Adrenal gland (tissue), 12 donors: Measurements from ENCODE around the gene CCDC187. TPM values are rescaled to one million over a fixed set of nuclear protein-coding genes. Genes with fewer than 3 reads are reported as not detected.

Experiments
- DNase-seq, 7 donors: peaks; one replicate each; pipeline ENCODE4 v3.0.0-alpha.2; 2019 to 2020
- H3K27ac ChIP-seq, 5 donors: fragments of 200-600 bp; sonication (generic) in 4 of 5; 1 replicate in 3 of 5; 2 replicates in 2 of 5; pipeline versions ENCODE4 v1.5.1 to v1.8.0; 2016 to 2020; ENCODE audit warnings: mild to moderate bottlenecking in 1 of 5
- H3K27me3 ChIP-seq: fragments of 200-600 bp; 2 replicates; pipeline ENCODE4 v1.8.0; 2021
- H3K36me3 ChIP-seq, 2 donors: fragments of 200-600 bp; replicated peaks in 1 of 2; 1 replicate in 1 of 2; 2 replicates in 1 of 2; pipeline versions ENCODE4 v1.5.1 to v1.8.0; 2018 to 2022
- H3K4me1 ChIP-seq, 2 donors: fragments of 200-600 bp; replicated peaks in 1 of 2; 1 replicate in 1 of 2; 2 replicates in 1 of 2; pipeline versions ENCODE4 v1.5.1 to v1.8.0; 2018 to 2021
- H3K4me3 ChIP-seq, 4 donors: fragments of 200-600 bp; sonication (generic) in 3 of 4; one replicate each; pipeline ENCODE4 v1.5.1; 2016 to 2018
- H3K9me3 ChIP-seq, 3 donors: fragments of 200-600 bp; sonication (generic) in 1 of 3; replicated peaks in 1 of 3; 1 replicate in 2 of 3; 2 replicates in 1 of 3; pipeline versions ENCODE4 v1.5.1 to v1.8.0; 2016 to 2021
- POLR2A ChIP-seq, 2 donors: fragments of 450-650 bp; IDR thresholded peaks; one replicate each; pipeline ENCODE4 v1.6.1; 2017; ENCODE audit warnings: antibody characterized with exemption in 2 of 2, mild to moderate bottlenecking in 2 of 2, moderate library complexity in 1 of 2
- WGBS, 4 donors: extraction: QIAGEN DNeasy Blood & Tissue Kit in 2 of 4; methylation state at CpG; one replicate each; pipeline versions ENCODE4 v1.1.5 to v1.1.7; 2013 to 2017; 5-methylcytosine and 5-hydroxymethylcytosine counted together
- intact Hi-C, 2 donors: fragments of 100-400 bp; cut with DNase I; formaldehyde crosslinking; loops; one replicate each; pipeline versions ENCODE4 v1.14.1 to v1.15.0; 2022 to 2023
- polyA plus RNA-seq, 3 donors: library from polyadenylated mRNA; stranded (reverse); fragments of 200-250 nt in 2 of 3; fragments of 350-450 nt in 1 of 3; fragmentation: Illumina TruSeq in 1 of 3; extraction: RNeasy Lipid Tissue Mini Kit (QIAGEN cat#74804) in 1 of 3; gene quantifications; one replicate each; pipeline ENCODE4 v1.2.3, GENCODE V29; 2013 to 2014
- total RNA-seq, 9 donors: library from RNA; depleted of rRNA in 4 of 9; stranded (reverse); fragments of >200 nt in 4 of 9; fragments of 120-200 nt in 1 of 9; fragmentation: NEBNext Ultra II Directional in 1 of 9; extraction: Animal tissue kit (Norgen Biotek cat#: 25700) in 1 of 9; gene quantifications; one replicate each; pipeline versions ENCODE4 v1.1.0 to v1.2.4, GENCODE V29; 2013 to 2023
- TF ChIP-seq, protein P1 (sequence below), 6 experiments: fragments of 450-650 bp in 4 of 6; fragments of 200-600 bp in 2 of 6; sonication (generic) in 1 of 6; IDR thresholded peaks; 1 replicate in 5 of 6; 2 replicates in 1 of 6; pipeline versions ENCODE4 v1.5.1 to v1.8.0; 2016 to 2021; ENCODE audit warnings: antibody characterized with exemption in 6 of 6, mild to moderate bottlenecking in 2 of 6, moderate library complexity in 1 of 6
- donor health status: healthy with polysubstance abuse.
- donor health status: Bipolar disorder and iron deficiency.
- donor health status: DM: yes; HTN: yes; CAD: no.
- donor health status: DM: no; HTN: no; CAD: no.
- donor health status: DM: no; HTN: no; CAD: no.
- donor health status: DM: yes; HTN: yes; CAD: no.

Gene CCDC187
- total and polyA plus RNA-seq, 12 donors: under 0.01 to 0.44 (median 0.08) TPM; not detected in 1

DNA sequence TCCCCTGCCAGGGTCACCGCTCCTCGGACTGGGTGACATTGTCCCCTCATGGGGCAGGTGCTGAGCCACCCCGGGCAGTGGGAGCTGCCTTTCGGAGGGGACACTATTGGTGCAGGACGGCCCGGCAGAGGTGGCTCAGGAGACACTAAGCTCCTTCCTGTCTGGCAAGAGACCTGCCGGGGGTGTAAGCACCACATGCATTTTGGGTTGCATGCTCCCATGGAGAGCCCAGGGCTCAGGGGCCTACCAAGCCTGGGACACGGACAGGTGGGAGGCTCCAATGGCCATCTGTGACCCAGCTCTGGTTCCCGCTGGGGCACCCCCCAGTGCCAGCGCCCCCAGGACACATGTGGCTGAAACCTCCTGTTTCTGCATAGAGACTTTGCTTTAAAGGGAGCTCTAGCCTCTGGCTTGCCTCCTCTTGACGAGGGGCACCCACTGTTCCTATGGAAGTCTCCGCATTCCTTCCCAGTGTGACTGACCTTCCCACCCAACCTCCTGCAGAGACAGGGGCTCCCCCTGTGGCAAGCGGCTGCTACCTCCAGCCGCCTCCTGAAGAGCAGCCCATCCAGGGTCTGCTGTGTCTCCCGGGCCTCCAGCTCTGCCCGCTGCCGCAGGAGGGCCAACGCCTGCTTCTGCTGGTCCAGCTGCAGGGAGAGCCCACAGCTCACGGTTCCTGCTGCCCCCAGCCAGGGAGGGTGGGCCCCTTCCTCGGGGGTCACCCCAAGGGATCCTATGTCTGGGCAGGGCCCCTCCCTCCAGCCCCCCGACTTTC, 28.1 kb downstream of the CCDC187 start:
- Histone ChIP-seq H3K36me3 (no peaks in the 10 kb centered on the region), H3K27me3 (peaks cover 11% of the 10 kb centered on the region), H3K4me3 (no peak overlapping the region), H3K9me3 (no peaks in the 10 kb centered on the region), H3K4me1 (no peaks in the 10 kb centered on the region), H3K27ac (no peak overlapping the region)
- intact Hi-C loops: no loop called here
- 54 to 76% (median 69%) methylated on average over 10 to 21 of the region's 21 CpGs for whole genome bisulfite sequencing, 4 donors
- TF ChIP-seq, protein P1, sequence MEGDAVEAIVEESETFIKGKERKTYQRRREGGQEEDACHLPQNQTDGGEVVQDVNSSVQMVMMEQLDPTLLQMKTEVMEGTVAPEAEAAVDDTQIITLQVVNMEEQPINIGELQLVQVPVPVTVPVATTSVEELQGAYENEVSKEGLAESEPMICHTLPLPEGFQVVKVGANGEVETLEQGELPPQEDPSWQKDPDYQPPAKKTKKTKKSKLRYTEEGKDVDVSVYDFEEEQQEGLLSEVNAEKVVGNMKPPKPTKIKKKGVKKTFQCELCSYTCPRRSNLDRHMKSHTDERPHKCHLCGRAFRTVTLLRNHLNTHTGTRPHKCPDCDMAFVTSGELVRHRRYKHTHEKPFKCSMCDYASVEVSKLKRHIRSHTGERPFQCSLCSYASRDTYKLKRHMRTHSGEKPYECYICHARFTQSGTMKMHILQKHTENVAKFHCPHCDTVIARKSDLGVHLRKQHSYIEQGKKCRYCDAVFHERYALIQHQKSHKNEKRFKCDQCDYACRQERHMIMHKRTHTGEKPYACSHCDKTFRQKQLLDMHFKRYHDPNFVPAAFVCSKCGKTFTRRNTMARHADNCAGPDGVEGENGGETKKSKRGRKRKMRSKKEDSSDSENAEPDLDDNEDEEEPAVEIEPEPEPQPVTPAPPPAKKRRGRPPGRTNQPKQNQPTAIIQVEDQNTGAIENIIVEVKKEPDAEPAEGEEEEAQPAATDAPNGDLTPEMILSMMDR (IDR thresholded peaks at IDR 0.05): no peak
- no peak for TF ChIP-seq POLR2A (IDR thresholded peaks at IDR 0.05)
- DNase-seq: no peak

DNA sequence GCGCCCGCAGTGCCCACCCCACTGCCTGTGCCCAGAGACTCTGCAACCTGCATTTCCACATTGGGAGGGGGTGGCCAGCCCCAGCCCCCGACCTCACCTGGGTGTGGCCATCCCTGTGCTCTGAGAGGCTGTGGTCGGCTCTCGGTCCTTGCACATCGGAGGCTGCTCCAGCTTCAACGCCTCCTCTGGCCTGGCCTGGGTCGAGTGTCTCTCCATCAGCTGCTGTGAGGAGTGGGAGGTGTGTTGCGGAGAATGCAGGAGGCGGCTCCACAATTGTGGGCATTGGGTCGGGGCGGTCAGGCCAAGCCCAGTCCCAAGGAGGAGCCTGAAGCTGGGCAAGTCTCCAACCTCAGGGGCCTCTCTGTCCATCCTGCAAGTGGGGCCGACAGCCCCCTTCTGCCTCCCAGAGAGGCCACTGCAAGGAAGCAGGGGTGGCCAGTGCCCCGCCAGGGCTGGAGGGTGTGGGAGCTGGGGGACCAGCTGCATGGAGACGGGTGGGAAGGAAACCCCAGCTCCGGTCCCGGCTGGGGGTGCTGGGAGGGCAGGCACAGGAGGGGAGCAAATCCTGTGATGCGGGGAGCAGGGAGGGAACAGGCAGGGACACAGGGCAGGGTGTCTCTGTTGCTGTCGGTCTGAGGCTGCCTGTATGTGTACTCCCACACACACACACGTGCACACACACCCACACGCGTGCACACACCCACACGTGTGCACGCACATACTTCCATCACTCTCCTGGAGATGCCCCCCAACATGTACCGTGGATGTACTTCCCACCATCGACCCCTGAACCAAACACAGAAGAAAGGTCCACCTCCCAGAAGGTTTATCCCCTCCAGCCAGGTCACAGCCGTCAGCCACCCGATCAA, 28.9 kb downstream of the CCDC187 start:
- H3K4me3 ChIP-seq: no peak overlapping the region
- no peaks in the 10 kb centered on the region for H3K9me3 ChIP-seq
- H3K4me1 ChIP-seq: no peaks in the 10 kb centered on the region
- WGBS, 4 donors: 62 to 73% (median 68%) methylated on average over 16 to 28 of the region's 28 CpGs
- peaks cover 11% of the 10 kb centered on the region for H3K27me3 ChIP-seq
- no peak for DNase-seq
- TF ChIP-seq POLR2A (IDR thresholded peaks at IDR 0.05): no peak
- TF ChIP-seq, protein P1 (IDR thresholded peaks at IDR 0.05): no peak
- H3K27ac ChIP-seq: no peak overlapping the region
- no peaks in the 10 kb centered on the region for H3K36me3 ChIP-seq
- intact Hi-C loops: no loop called here

DNA sequence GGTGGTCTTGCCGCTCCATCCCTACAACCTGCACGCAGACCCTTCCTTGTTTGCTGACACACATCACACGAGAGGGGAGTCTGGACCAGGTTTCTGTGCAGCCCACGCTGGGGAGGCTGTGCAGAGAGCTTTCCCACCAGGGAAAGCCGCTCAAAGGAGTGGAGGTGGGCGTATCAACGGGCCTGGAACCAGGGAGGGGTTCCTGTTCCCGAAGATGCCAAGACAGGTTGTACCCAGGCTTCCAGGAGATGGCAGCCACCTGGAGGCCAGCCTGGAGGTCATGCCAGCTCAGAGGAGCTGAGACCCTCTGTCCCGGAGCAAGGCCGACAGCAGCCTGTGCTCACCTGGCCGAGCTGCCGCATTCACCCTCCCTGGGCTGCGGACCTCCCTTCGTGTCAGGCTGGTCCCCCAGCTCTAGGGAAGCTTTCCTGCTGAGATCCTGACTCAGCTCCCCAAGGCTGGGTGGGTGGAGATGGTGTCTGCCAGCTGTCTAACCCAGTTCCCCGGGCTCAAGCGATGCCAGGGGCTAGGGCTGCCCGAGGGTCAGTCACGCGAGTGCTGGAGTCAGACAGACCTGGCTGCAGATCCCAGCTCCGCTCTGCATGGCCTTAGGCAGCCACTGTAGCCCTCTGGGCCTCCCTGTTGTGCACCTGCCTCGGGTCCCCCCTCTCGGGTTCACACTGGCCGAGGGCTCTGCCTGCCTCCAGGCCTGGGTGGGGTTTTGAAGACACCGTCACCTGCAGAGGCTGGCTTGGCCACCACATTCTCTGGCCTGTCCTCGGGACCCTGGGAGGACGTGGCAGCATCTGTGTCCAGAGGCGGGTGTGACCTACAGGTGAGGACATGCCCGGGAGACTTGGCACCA, 29.7 kb downstream of the CCDC187 start:
- H3K4me3 ChIP-seq: no peak overlapping the region
- TF ChIP-seq, protein P1 (IDR thresholded peaks at IDR 0.05): no peak
- no peak for TF ChIP-seq POLR2A (IDR thresholded peaks at IDR 0.05)
- peaks cover 11% of the 10 kb centered on the region for H3K27me3 ChIP-seq
- H3K4me1 ChIP-seq: no peaks in the 10 kb centered on the region
- 73 to 90% (median 80%) methylated on average over 8 to 28 of the region's 28 CpGs for WGBS, 4 donors
- H3K27ac ChIP-seq: no peak overlapping the region
- DNase-seq: no peak
- no peaks in the 10 kb centered on the region for H3K36me3 ChIP-seq
- intact Hi-C loops: no loop called here
- no peaks in the 10 kb centered on the region for H3K9me3 ChIP-seq
